HepG2 (cell line): ENCODE measurements around the gene LYRM4. TPM values are rescaled to one million over a fixed set of nuclear protein-coding genes. Genes with fewer than 3 reads are reported as not detected.

Experiments
- EED ChIP-seq: sonication (generic); formaldehyde crosslinking; IDR thresholded peaks from 2 replicates; pipeline ENCODE4 v1.5.0; 2020; ENCODE audit warnings: mild to moderate bottlenecking, missing genetic modification reagents
- MAFK ChIP-seq, 2 experiments: IDR thresholded peaks in 1 of 2; conservative IDR thresholded peaks in 1 of 2; 2 replicates each; pipeline ENCODE4 v1.6.1; 2011; ENCODE audit warnings: improper control_type of control experiment in 2 of 2, low read length in 2 of 2
- MED8 ChIP-seq: sonication (generic); formaldehyde crosslinking; IDR thresholded peaks from 2 replicates; pipeline ENCODE4 v1.8.1; 2023; ENCODE audit warnings: mild to moderate bottlenecking, missing genetic modification reagents; ENCODE audit not compliant: insufficient replicate concordance
- PRDM15 ChIP-seq: sonication (generic); formaldehyde crosslinking; IDR thresholded peaks from 2 replicates; pipeline ENCODE4 v1.4.0; 2020; ENCODE audit warnings: missing genetic modification reagents
- RXRB ChIP-seq: IDR thresholded peaks from 2 replicates; pipeline ENCODE4 v1.6.1; 2016; ENCODE audit warnings: borderline replicate concordance, missing genetic modification reagents, missing compliant biosample characterization
- SP2 ChIP-seq: sonication (generic); formaldehyde crosslinking; IDR thresholded peaks from 2 replicates; pipeline ENCODE4 v1.5.1; 2020; ENCODE audit warnings: mild to moderate bottlenecking, missing genetic modification reagents
- YEATS2 ChIP-seq: sonication (generic); formaldehyde crosslinking; IDR thresholded peaks from 2 replicates; pipeline ENCODE4 v1.4.0; 2020; ENCODE audit warnings: missing genetic modification reagents, borderline replicate concordance
- ZNF136 ChIP-seq: sonication (generic); formaldehyde crosslinking; IDR thresholded peaks from 2 replicates; pipeline ENCODE4 v1.8.1; 2022; ENCODE audit warnings: low read depth, mild to moderate bottlenecking, moderate library complexity, missing genetic modification reagents
- ZNF143 ChIP-seq: sonication (generic); formaldehyde crosslinking; IDR thresholded peaks from 2 replicates; pipeline ENCODE4 v1.4.0; 2020; ENCODE audit warnings: missing genetic modification reagents
- ZNF205 ChIP-seq: IDR thresholded peaks from 2 replicates; pipeline ENCODE4 v1.6.1; 2018; ENCODE audit warnings: missing biosample characterization, missing genetic modification reagents
- ZNF281 ChIP-seq: sonication (generic); formaldehyde crosslinking; IDR thresholded peaks from 2 replicates; pipeline ENCODE4 v1.4.0; 2020; ENCODE audit warnings: missing genetic modification reagents, borderline replicate concordance
- ZNF546 ChIP-seq: sonication (generic); formaldehyde crosslinking; conservative IDR thresholded peaks from 2 replicates; pipeline ENCODE4 v1.8.1; 2023; ENCODE audit warnings: mild to moderate bottlenecking, missing genetic modification reagents
- polyA plus RNA-seq, 8 experiments: library from polyadenylated mRNA; depleted of rRNA in 3 of 8; stranded (reverse) in 7 of 8; unstranded in 1 of 8; fragments of >200 nt; fragmentation: Illumina TruSeq in 4 of 8; extraction: Trizol in 4 of 8; gene quantifications; 2 replicates each; pipeline versions ENCODE4 v1.2.1 to v1.2.3, GENCODE V29; 2011 to 2016; ENCODE audit warnings: low read depth in 4 of 8, missing spikeins in 1 of 8, mixed read lengths in 1 of 8; ENCODE audit not compliant: insufficient read depth in 1 of 8
- total RNA-seq, 5 experiments: library from RNA; depleted of rRNA; stranded (reverse); fragments of >200 nt; fragmentation: Illumina TruSeq; extraction: Trizol; gene quantifications; 2 replicates each; pipeline ENCODE4 v1.2.3, GENCODE V29; 2016; ENCODE audit warnings: low read depth in 1 of 5
- TF ChIP-seq, protein P1 (sequence below): sonication (generic); formaldehyde crosslinking; IDR thresholded peaks from one replicate; pipeline ENCODE4 v1.5.1; 2020; ENCODE audit warnings: mild to moderate bottlenecking, missing genetic modification reagents; ENCODE audit errors: not compliant biosample characterization

Gene LYRM4
- total and polyA plus RNA-seq, 2 of the 13 experiments (the other 11 are each of a cell fraction or from before 2014, with no cell fraction given) = 64.6 to 67.5 TPM

GRCh38 chr6:5059036-5059896 lies 201.5 kb downstream of the LYRM4 start (continued):
- TF ChIP-seq MED8 (CRISPR knock-in tag) (no peak), PRDM15 (CRISPR knock-in tag) (no peak), EED (no peak), YEATS2 (CRISPR knock-in tag) (peak; percentile 59; the same call in 1 of the 2 replicates), ZNF136 (CRISPR knock-in tag) (0 out of 2 replicates have a peak, but pooled peaks have one; percentile 79), ZNF546 (CRISPR knock-in tag) (no peak), SP2 (CRISPR knock-in tag) (no peak), ZNF143 (CRISPR knock-in tag) (peak; percentile 55; the same call in 1 of the 2 replicates), MAFK (conservative IDR thresholded peaks at IDR 0.05 in 1 of 2, IDR thresholded peaks at IDR 0.05 in 1 of 2; ENCODE audit: low read length in 2 of 2) (no peak), RXRB (CRISPR knock-in tag) (peak; percentile 91), ZNF205 (CRISPR knock-in tag) (no peak; the same call in 1 of the 2 replicates), ZNF281 (CRISPR knock-in tag) (peak; percentile 63; the same call in 1 of the 2 replicates)
- TF ChIP-seq, protein P1, sequence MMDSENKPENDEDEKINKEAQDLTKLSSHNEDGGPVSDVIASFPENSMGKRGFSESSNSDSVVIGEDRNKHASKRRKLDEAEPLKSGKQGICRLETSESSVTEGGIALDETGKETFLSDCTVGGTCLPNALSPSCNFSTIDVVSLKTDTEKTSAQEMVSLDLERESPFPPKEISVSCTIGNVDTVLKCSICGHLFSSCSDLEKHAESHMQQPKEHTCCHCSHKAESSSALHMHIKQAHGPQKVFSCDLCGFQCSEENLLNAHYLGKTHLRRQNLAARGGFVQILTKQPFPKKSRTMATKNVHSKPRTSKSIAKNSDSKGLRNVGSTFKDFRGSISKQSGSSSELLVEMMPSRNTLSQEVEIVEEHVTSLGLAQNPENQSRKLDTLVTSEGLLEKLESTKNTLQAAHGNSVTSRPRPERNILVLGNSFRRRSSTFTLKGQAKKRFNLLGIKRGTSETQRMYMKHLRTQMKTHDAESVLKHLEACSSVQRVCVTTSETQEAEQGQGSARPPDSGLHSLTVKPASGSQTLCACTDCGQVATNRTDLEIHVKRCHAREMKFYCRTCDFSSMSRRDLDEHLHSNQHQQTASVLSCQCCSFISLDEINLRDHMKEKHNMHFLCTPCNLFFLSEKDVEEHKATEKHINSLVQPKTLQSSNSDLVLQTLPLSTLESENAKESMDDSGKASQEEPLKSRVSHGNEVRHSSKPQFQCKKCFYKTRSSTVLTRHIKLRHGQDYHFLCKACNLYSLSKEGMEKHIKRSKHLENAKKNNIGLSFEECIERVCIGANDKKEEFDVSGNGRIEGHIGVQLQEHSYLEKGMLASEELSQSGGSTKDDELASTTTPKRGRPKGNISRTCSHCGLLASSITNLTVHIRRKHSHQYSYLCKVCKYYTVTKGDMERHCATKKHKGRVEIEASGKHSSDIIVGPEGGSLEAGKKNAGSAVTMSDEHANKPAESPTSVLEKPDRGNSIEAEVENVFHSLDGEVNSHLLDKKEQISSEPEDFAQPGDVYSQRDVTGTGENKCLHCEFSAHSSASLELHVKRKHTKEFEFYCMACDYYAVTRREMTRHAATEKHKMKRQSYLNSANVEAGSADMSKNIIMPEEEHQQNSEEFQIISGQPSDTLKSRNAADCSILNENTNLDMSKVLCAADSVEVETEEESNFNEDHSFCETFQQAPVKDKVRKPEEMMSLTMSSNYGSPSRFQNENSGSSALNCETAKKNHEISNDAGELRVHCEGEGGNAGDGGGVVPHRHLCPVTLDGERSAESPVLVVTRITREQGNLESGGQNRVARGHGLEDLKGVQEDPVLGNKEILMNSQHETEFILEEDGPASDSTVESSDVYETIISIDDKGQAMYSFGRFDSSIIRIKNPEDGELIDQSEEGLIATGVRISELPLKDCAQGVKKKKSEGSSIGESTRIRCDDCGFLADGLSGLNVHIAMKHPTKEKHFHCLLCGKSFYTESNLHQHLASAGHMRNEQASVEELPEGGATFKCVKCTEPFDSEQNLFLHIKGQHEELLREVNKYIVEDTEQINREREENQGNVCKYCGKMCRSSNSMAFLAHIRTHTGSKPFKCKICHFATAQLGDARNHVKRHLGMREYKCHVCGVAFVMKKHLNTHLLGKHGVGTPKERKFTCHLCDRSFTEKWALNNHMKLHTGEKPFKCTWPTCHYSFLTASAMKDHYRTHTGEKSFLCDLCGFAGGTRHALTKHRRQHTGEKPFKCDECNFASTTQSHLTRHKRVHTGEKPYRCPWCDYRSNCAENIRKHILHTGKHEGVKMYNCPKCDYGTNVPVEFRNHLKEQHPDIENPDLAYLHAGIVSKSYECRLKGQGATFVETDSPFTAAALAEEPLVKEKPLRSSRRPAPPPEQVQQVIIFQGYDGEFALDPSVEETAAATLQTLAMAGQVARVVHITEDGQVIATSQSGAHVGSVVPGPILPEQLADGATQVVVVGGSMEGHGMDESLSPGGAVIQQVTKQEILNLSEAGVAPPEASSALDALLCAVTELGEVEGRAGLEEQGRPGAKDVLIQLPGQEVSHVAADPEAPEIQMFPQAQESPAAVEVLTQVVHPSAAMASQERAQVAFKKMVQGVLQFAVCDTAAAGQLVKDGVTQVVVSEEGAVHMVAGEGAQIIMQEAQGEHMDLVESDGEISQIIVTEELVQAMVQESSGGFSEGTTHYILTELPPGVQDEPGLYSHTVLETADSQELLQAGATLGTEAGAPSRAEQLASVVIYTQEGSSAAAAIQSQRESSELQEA (CRISPR knock-in tag) = no peak
